Keratinocyte (primary cell): ENCODE measurements around the gene CLDN22.

Experiments used
- CTCF ChIP-seq, 3 experiments: IDR thresholded peaks in 1 of 3; conservative IDR thresholded peaks in 1 of 3; optimal IDR thresholded peaks in 1 of 3; 2 replicates in 2 of 3; 3 replicates in 1 of 3; pipeline versions ENCODE3 to v1.5.1; 2011; ENCODE audit warnings: low read length in 3 of 3, mild to moderate bottlenecking in 3 of 3, moderate library complexity in 2 of 3, control low read depth in 1 of 3, inconsistent platforms in 1 of 3; ENCODE audit not compliant: insufficient read depth in 2 of 3; ENCODE audit errors: extremely low read depth in 1 of 3
- EZH2 ChIP-seq: IDR thresholded peaks from one replicate; pipeline ENCODE4 v1.6.1; 2012; ENCODE audit warnings: inconsistent platforms, mild to moderate bottlenecking, low read length, moderate library complexity

GRCh38 chr4:183345261-183345660 is 25.2 kb upstream of the CLDN22 start:
- TF ChIP-seq CTCF (optimal IDR thresholded peaks at IDR 0.05 in 1 of 3, IDR thresholded peaks at IDR 0.05 in 1 of 3, conservative IDR thresholded peaks at IDR 0.05 in 1 of 3; ENCODE audit: extremely low read depth in 1 of 3, insufficient read depth in 2 of 3, low read length in 3 of 3) (no peak), EZH2 (no peak)
